AG09309 (cell line): ENCODE results near the gene GSTM5.
"Not testable (repeated sequence)": the region's sequence is repeated elsewhere in the genome, so short reads cannot be mapped to it uniquely, and the experiment has no call there.

Experiments used
- DNase-seq: peaks from one replicate; pipeline ENCODE4 v3.0.0-alpha.2; 2010; ENCODE audit warnings: low read depth
- H3K4me3 ChIP-seq: 2 replicates; pipeline ENCODE4 v1.5.1; 2011; ENCODE audit warnings: mild to moderate bottlenecking, low read depth, low read length, moderate library complexity; ENCODE audit not compliant: control insufficient read depth
- TF ChIP-seq, protein P1 (sequence below): IDR thresholded peaks from 2 replicates; pipeline ENCODE4 v1.5.1; 2011; ENCODE audit warnings: mild to moderate bottlenecking, low read depth, low read length, inconsistent platforms; ENCODE audit not compliant: insufficient read depth, control insufficient read depth; ENCODE audit errors: missing control alignments

GSTM5 gene

DNA sequence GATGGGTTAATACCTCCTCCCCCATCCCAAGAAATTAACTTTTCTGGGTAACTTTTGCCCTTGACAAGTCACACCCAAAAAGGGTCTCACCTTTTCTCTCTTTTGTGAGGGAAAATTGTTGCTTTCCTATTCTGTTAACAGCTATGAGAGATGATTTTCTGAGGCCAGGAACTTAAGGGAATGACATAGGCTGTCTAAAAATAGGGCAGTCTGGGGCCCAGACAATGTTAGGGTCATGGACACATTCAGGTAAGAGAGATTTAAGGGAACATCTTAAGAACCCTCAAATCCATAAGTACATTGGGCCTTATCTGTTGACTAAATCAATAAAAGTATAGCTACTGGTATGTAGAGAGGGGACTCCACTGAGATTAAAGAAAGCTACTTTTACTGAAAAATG is 37.2 kb downstream of the GSTM5 start:
- TF ChIP-seq, protein P1, sequence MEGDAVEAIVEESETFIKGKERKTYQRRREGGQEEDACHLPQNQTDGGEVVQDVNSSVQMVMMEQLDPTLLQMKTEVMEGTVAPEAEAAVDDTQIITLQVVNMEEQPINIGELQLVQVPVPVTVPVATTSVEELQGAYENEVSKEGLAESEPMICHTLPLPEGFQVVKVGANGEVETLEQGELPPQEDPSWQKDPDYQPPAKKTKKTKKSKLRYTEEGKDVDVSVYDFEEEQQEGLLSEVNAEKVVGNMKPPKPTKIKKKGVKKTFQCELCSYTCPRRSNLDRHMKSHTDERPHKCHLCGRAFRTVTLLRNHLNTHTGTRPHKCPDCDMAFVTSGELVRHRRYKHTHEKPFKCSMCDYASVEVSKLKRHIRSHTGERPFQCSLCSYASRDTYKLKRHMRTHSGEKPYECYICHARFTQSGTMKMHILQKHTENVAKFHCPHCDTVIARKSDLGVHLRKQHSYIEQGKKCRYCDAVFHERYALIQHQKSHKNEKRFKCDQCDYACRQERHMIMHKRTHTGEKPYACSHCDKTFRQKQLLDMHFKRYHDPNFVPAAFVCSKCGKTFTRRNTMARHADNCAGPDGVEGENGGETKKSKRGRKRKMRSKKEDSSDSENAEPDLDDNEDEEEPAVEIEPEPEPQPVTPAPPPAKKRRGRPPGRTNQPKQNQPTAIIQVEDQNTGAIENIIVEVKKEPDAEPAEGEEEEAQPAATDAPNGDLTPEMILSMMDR, result no peak
- H3K4me3 ChIP-seq, result no peak overlapping the region
- DNase-seq, result no peak

DNA sequence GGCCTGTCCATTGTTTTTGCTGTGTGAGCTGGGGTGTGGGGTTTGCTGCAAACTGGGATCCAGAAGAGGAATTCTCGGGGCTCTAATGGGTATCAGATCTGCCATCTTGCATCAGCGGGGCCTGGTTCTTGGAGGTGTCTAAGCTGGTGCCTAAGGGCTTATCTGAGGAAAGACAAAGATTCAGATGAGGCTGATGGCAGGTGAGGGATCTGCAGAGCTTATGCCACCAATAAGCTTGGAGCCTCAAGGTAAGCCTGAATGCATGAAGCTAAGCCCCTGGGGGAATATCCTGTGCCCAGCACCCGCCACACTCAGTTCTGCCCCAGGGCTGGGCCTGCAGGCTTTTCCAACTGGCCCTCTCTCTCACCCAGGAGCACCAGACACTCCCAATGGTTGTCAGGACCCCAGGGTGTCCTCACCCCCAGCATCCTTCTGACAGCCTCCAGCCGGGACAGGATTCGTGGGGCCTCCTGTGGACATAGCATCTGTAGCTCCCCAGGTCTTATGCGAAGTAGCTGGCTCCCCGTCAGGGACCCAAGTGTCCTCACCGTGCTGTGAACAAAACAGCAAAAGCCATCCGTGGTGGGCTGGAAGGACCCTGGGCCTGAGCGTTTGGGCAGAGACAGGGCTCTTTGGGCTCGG is 38.3 kb downstream of the GSTM5 start:
- no peak overlapping the region for H3K4me3 ChIP-seq
- TF ChIP-seq, protein P1, result no peak
- DNase-seq, result no peak

DNA sequence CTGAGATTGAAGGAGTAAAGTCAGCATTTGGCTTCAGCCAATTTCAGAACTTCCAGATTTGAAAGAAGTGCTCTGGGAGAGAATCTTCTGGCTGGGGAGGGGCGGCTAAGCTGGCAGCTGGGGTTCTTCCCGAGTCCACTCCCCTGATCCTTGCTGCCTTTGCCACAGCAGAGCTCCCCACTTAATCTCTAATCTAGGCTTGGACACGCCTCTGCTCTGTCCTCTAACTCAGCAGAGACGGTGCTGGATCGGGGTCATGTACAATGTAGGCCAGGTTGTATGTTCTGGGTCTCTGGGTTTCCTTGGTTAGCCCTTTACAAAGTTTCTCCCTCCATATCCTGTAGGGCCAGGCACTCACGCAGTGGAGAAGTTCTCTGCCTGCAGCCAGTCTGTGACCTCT is 38.9 kb downstream of the GSTM5 start:
- DNase-seq, result no peak
- TF ChIP-seq, protein P1, result no peak
- no peak overlapping the region for H3K4me3 ChIP-seq

DNA sequence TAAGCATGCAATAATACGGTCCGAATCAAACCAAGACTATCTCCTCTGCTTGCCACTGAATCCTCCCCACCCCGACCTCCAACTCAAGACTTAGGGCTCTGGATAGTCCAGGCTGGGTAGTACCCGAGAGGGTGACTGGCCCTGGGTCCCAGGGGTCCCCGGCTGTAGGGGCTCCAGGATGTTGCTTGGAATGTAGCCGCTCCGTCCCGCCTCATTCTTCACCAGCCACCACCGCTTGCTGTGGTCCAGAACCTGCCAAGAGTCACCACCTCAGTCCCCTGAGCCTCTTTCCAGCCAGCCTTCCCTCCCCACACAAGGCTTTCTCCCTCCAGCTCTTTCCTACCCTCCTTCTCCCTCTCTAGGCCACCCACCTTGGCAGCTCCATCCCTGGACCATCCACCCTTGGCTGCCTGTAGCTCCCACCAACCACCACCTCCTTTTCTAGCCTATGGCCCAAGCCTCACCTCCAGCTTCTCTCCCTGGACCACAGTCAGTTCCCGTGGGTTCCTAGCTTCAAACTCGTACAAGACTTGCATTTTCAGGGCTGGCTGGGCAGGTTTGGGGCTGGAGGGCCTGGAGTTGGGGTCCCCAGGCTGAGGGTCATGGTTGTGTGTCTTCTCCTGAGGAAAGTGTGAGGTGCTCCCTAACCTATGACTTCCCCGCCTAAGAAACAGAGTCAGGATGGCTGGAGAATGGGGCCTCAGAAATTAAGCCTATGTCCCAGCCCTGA is 39.6 kb downstream of the GSTM5 start:
- H3K4me3 ChIP-seq, result no peak overlapping the region
- DNase-seq, result no peak
- TF ChIP-seq, protein P1, result no peak

DNA sequence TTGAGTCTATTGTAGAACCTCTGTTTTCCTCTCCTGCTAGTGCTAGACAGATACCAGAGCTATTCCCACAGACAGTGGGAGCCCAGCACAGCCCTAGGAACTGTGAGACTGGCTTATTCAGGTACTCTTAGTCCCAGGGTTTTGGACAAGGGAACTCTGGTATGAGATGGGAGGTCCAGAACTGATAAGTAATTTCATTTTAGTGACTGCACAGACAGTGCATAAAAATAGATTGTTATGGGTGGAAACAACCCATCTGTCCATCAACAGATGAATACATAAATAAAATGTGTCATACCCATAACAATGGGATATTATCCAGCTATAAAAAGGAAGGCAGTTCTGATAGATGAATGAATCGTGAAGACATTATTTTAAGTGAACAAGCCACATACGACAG is 42.7 kb downstream of the GSTM5 start:
- H3K4me3 ChIP-seq, result no peak overlapping the region
- DNase-seq, result no peak
- TF ChIP-seq, protein P1, result no peak

DNA sequence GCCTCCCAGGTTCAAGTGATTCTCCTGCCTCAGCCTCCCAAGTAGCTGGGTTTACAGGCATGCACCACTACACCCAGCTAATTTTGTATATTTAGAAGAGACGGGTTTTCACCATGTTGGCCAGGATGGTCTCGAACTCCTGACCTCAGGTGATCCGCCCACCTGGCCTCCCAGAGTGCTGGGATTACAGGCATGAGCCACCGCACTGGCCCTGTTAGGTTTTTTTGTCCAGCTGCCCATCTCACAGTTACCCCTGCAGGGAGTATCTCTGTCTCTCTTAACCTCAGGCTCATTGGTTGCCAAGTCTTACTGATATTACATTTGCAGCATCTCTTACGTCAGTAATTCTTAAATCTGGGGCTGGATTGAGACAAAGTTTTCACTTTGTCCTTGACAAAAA is 44.3 kb downstream of the GSTM5 start:
- not testable (repeated sequence) for DNase-seq, H3K4me3 ChIP-seq

DNA sequence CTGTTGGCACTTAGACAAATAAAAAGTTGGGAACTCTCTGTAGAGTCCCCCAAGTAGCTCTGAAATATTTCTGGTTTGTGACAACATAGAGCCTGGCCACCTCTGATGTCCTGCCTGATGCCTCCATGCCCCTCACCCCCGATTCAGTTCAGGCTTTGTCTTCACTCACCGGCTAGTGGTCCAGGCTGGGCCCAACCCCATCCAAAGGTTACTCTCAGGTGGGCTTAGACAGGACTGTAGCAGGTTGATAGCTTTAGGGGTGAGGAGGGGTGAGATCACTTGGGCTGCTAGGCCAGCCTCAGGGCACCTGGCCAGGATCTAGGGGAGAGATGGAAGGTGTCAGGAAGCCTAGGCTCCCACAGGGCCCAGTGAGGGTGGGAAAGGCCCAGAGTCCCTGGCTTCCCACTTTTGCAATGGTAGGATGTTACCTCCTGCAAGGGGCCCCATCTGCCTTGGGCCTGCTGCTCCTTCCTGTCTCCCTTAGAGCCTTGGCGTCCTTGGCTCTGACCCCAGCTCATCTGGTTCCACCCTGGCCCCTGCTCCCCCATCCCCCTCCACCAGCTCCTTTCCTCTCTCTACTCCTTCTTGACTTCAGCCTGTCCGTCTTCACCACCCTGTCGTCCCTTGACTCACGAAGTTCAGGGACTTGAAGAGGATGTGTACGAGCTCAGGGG is 44.9 kb downstream of the GSTM5 start:
- H3K4me3 ChIP-seq, result no peak overlapping the region
- DNase-seq, result no peak
- TF ChIP-seq, protein P1, result no peak
